Hypothalamus (tissue), 51 donors: ENCODE results near the gene ABTB2.
"Not testable (repeated sequence)": the region's sequence is repeated elsewhere in the genome, so short reads cannot be mapped to it uniquely, and the experiment has no call there.

Experiments
- DNase-seq, 51 donors: peaks; one replicate each; lab custom pipeline; 2025; lab: John Stamatoyannopoulos, UW

ABTB2 gene

GRCh38 chr11:34357701-34358257 is at the start of gene ABTB2:
Gene ABTB2, minus strand, starts transcription at chr11:34358010.
- DNase-seq: peak; percentile 57 to 98 (median 94)

- DNase-seq: peak in 1 of 51 donors; percentile 18
These were observed 49.5 kb upstream of the ABTB2 start for GRCh38 chr11:34407121-34407813.

GRCh38 chr11:34406413-34406812 is 48.6 kb upstream of the ABTB2 start:
- DNase-seq: no peak

GRCh38 chr11:34405079-34405858 is 47.5 kb upstream of the ABTB2 start:
- DNase-seq: no peak

- no peak for DNase-seq
These were observed 46.5 kb upstream of the ABTB2 start for GRCh38 chr11:34404280-34404679.

- no peak for DNase-seq
These were observed 45.6 kb upstream of the ABTB2 start for GRCh38 chr11:34403431-34403830.

- no peak for DNase-seq
These were observed 40.0 kb upstream of the ABTB2 start for GRCh38 chr11:34397811-34398210.

- DNase-seq: no peak
These were observed 39.3 kb upstream of the ABTB2 start for GRCh38 chr11:34397120-34397519.

GRCh38 chr11:34395916-34396550 is 38.2 kb upstream of the ABTB2 start:
- no peak for DNase-seq

- no peak for DNase-seq
These were observed 37.0 kb upstream of the ABTB2 start for GRCh38 chr11:34394771-34395300.

GRCh38 chr11:34387653-34388052 is 29.8 kb upstream of the ABTB2 start:
- DNase-seq: no peak

GRCh38 chr11:34386356-34386755 is 28.5 kb upstream of the ABTB2 start:
- not testable (repeated sequence) for DNase-seq

- no peak for DNase-seq
These were observed 24.9 kb upstream of the ABTB2 start for GRCh38 chr11:34382532-34383276.

- DNase-seq: no peak
These were observed 24.0 kb upstream of the ABTB2 start for GRCh38 chr11:34381775-34382174.

GRCh38 chr11:34380696-34381095 is 22.9 kb upstream of the ABTB2 start:
- no peak for DNase-seq

- DNase-seq: no peak
These were observed 21.7 kb upstream of the ABTB2 start for GRCh38 chr11:34379539-34379938.

- no peak for DNase-seq
These were observed 21.3 kb upstream of the ABTB2 start for GRCh38 chr11:34379079-34379478.

- no peak for DNase-seq
These were observed 15.9 kb upstream of the ABTB2 start for GRCh38 chr11:34373727-34374126.

- no peak for DNase-seq
These were observed 8.7 kb upstream of the ABTB2 start for GRCh38 chr11:34366522-34366921.

GRCh38 chr11:34364102-34364501 is 6.3 kb upstream of the ABTB2 start:
- DNase-seq: no peak
